Measurements from ENCODE around the gene PRDM12.

Gene PRDM12

GRCh38 chr9:130707225-130707976 lies 43.0 kb downstream of the PRDM12 start:
- Histone ChIP-seq H3K4me2 (ENCODE audit: low read length) (no peak overlapping the region), H2AFZ (no peak overlapping the region), H3K27ac (no peak overlapping the region), H3K4me1 (no peaks in the 10 kb centered on the region), H3K4me3 (ENCODE audit: low read depth, low read length) (no peak overlapping the region), H3K36me3 (ENCODE audit: control insufficient read depth, insufficient read depth, low read length) (no peaks in the 10 kb centered on the region), H3K9me3 (ENCODE audit: control insufficient read depth, low read length) (no peaks in the 10 kb centered on the region), H3K9ac (no peak overlapping the region), H3K79me2 (no peaks in the 10 kb centered on the region), H3K27me3 (ENCODE audit: control insufficient read depth, insufficient read depth, low read length) (no peaks in the 10 kb centered on the region)
- peak; percentile 74 for TF ChIP-seq CTCF (IDR thresholded peaks at IDR 0.05)

- Histone ChIP-seq H3K27ac (no peak overlapping the region), H3K9ac (no peak overlapping the region), H3K4me1 (no peaks in the 10 kb centered on the region), H3K4me2 (ENCODE audit: low read length) (no peak overlapping the region), H3K9me3 (ENCODE audit: control insufficient read depth, low read length) (no peaks in the 10 kb centered on the region), H3K79me2 (peaks cover 2% of the 10 kb centered on the region), H3K27me3 (ENCODE audit: control insufficient read depth, insufficient read depth, low read length) (no peaks in the 10 kb centered on the region), H3K36me3 (ENCODE audit: control insufficient read depth, insufficient read depth, low read length) (no peaks in the 10 kb centered on the region), H2AFZ (no peak overlapping the region), H3K4me3 (ENCODE audit: low read depth, low read length) (no peak overlapping the region)
- no peak for TF ChIP-seq CTCF (IDR thresholded peaks at IDR 0.05)
Observed at GRCh38 chr9:130710822-130711352, 46.5 kb downstream of the PRDM12 start.

GRCh38 chr9:130711469-130711868 lies 47.1 kb downstream of the PRDM12 start:
- Histone ChIP-seq H3K36me3 (ENCODE audit: control insufficient read depth, insufficient read depth, low read length) (no peaks in the 10 kb centered on the region), H3K9ac (no peak overlapping the region), H3K4me1 (no peaks in the 10 kb centered on the region), H2AFZ (no peak overlapping the region), H3K9me3 (ENCODE audit: control insufficient read depth, low read length) (no peaks in the 10 kb centered on the region), H3K27ac (no peak overlapping the region), H3K4me2 (ENCODE audit: low read length) (no peak overlapping the region), H3K4me3 (ENCODE audit: low read depth, low read length) (no peak overlapping the region), H3K79me2 (peaks cover 6% of the 10 kb centered on the region), H3K27me3 (ENCODE audit: control insufficient read depth, insufficient read depth, low read length) (no peaks in the 10 kb centered on the region)
- no peak for TF ChIP-seq CTCF (IDR thresholded peaks at IDR 0.05)

DNA sequence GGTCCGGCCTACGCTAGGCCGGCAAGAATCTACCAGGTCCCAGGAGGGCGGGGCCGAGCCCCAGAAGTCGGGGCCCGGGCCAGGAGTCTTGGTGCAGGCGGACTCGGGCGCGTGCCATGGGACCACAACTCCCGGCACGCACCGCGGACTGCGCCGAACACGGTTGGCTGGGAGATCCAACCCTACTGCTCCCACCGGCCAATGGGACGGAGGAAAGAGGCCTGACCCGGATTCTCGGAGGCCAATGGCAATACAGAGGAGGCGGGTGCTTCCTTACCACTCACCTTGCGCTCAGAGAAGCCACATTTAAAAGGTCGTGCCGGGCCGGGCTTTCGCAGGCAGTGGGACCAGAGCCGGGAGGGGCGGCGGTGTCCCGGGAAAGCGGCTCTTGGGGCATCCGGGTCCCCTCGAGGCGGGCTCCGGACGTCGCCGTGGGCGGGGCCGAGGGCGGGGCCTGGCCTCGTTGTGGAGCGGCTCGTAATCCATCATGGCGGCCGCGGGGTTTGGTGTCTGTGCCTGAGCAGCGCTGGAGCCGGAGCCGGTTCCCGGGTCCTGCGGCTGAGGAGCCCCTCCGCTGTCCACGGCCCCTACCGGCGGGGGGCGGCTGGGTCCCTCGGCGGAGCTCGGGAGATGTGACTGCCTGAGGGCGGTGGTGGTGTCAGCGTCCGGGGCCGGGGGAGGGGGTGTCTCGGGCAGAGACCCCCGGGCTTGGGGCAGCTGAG lies 48.3 kb downstream of the PRDM12 start:
- TF ChIP-seq CTCF (IDR thresholded peaks at IDR 0.05) = no peak
- H3K4me2 ChIP-seq (ENCODE audit: low read length) = peak overlapping the region; percentile 100
- H3K4me1 ChIP-seq = no peaks in the 10 kb centered on the region
- H2AFZ ChIP-seq = peak overlapping the region; percentile 83
- no peaks in the 10 kb centered on the region for H3K27me3 ChIP-seq (ENCODE audit: control insufficient read depth, insufficient read depth, low read length)
- peak overlapping the region; percentile 97 for H3K4me3 ChIP-seq (ENCODE audit: low read depth, low read length)
- peak overlapping the region; percentile 97 for H3K9ac ChIP-seq
- peaks cover 14% of the 10 kb centered on the region for H3K79me2 ChIP-seq
- no peaks in the 10 kb centered on the region for H3K9me3 ChIP-seq (ENCODE audit: control insufficient read depth, low read length)
- H3K36me3 ChIP-seq (ENCODE audit: control insufficient read depth, insufficient read depth, low read length) = no peaks in the 10 kb centered on the region
- H3K27ac ChIP-seq = peak overlapping the region; percentile 98
